Body of pancreas (tissue), 4 donors: ENCODE results near the gene SLC35F3.

Source experiments
- CTCF ChIP-seq, 7 experiments: fragments of 450-650 bp in 4 of 7; fragments of 200-600 bp in 3 of 7; sonication (generic) in 3 of 7; IDR thresholded peaks; one replicate each; pipeline ENCODE4 v1.5.1; 2016 to 2019; ENCODE audit warnings: antibody characterized with exemption in 7 of 7
- POLR2A ChIP-seq, 3 donors: fragments of 450-650 bp; IDR thresholded peaks; one replicate each; pipeline ENCODE4 v1.6.1; 2016; ENCODE audit warnings: antibody characterized with exemption in 3 of 3, mild to moderate bottlenecking in 2 of 3

GRCh38 chr1:234107416-234108021, 203.0 kb downstream of the SLC35F3 start:
- TF ChIP-seq POLR2A (IDR thresholded peaks at IDR 0.05): no peak
- no peak for TF ChIP-seq CTCF (IDR thresholded peaks at IDR 0.05)
